C4-2B (cell line): ENCODE measurements around the gene TEX55.

Experiments
- CTCF ChIP-seq: fragments of 450-650 bp; conservative IDR thresholded peaks from 2 replicates; pipeline ENCODE4 v1.5.1; 2017; ENCODE audit warnings: mild to moderate bottlenecking
- ZFX ChIP-seq: fragments of 450-650 bp; IDR thresholded peaks from 2 replicates; pipeline ENCODE4 v1.6.1; 2017

DNA sequence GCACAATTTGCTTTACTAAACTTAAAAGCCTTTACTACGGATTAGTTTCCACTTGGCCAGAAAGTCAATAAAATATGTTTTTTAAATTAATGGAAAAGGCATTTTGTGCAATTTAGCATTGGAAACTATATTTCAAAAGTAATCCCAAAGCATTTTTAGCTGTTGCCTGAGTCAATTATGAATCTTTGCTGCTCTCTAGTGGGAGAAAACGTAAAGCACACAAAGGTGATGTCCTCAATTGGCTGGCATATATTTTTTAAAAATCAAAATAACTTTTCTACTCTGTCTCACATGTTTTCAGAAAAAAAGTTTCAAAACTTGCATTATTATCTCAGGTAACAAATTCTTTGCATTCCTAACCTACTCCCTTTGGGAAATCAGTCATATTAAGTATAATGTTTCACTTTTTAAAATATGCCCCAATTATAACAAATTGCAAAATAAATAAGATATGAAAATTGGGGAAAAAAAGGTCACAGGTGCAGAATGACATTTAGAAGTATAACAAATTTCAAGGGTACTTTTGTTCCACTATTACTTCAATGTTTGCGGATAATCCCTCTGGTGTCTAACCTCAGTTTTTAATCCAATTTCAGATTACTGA is 47.2 kb upstream of the TEX55 start:
- no peak for TF ChIP-seq ZFX
- peak; percentile 88 for TF ChIP-seq CTCF
